HCT116 (cell line): ENCODE results near the gene TWNK. TPM values are rescaled to one million over a fixed set of nuclear protein-coding genes. Genes with fewer than 3 reads are reported as not detected.

Experiments used
- ATAC-seq: fragments of 200-7000 bp; cut with Tn5 transposase; 2 replicates; pipeline ENCODE4 v1.9.1; 2020; ENCODE audit warnings: mild to moderate bottlenecking, moderate library complexity
- BruUV-seq: library from RNA; stranded (reverse); fragments of 400-500 nt; replicated peaks from 2 replicates; lab custom pipeline; 2021; lab: Mats Ljungman, UMichigan
- CTCF ChIA-PET: fragments of 300-600 bp; sonication (Branson Sonifier 250); formaldehyde crosslinking; loops from one replicate; lab custom pipeline; 2021; ENCODE audit warnings: antibody characterized with exemption; lab: Charles Lee
- POLR2A ChIA-PET: fragments of 300-600, 350-600 bp; sonication (Branson Sonifier 250); formaldehyde crosslinking; loops from one replicate; lab custom pipeline; 2021; ENCODE audit warnings: antibody characterized with exemption; lab: Charles Lee
- RAD21 ChIA-PET, 2 experiments: fragments of 300-600 bp; sonication (Branson Sonifier 250); formaldehyde crosslinking; loops; one replicate each; lab custom pipeline; 2023; ENCODE audit warnings: low total read pairs in 2 of 2; ENCODE audit not compliant: uncharacterized antibody in 2 of 2, unreplicated experiment in 2 of 2, low non-redundant PET in 1 of 2; lab: Charles Lee
- DNase-seq: peaks from one replicate; pipeline ENCODE4 v3.0.0-alpha.2; 2010; ENCODE audit warnings: low read depth, low spot score
- H2AFZ ChIP-seq: fragments of 200-600 bp; shearing (Covaris generic), sonication (generic); 2 replicates; pipeline ENCODE4 v1.6.1; 2017; ENCODE audit warnings: low read depth, mixed run types, mixed read lengths, antibody characterized with exemption, low read length; ENCODE audit not compliant: poor library complexity, severe bottlenecking
- H3K27ac ChIP-seq: 2 replicates; pipeline ENCODE4 v1.5.1; 2012; ENCODE audit warnings: low read depth, low read length
- H3K27me3 ChIP-seq: fragments of 200-600 bp; sonication (generic); 2 replicates; pipeline ENCODE4 v1.6.1; 2016; ENCODE audit warnings: mixed run types, low read length, mixed read lengths; ENCODE audit not compliant: insufficient read depth
- H3K36me3 ChIP-seq, 2 experiments: fragments of 200-500 bp in 1 of 2; fragments of 200-600 bp in 1 of 2; sonication (Bioruptor generic) in 1 of 2; sonication (generic) in 1 of 2; 2 replicates each; pipeline versions ENCODE4 v1.5.1 to v1.6.1; 2014 to 2016; ENCODE audit warnings: low read length in 2 of 2, inconsistent platforms in 1 of 2, mixed read lengths in 1 of 2, mixed run types in 1 of 2; ENCODE audit not compliant: insufficient read depth in 2 of 2, control insufficient read depth in 1 of 2
- H3K4me1 ChIP-seq, 2 experiments: fragments of 200-600 bp in 1 of 2; sonication (generic) in 1 of 2; 2 replicates each; pipeline versions ENCODE4 v1.5.1 to v1.6.1; 2012 to 2017; ENCODE audit warnings: low read length in 2 of 2, inconsistent platforms in 1 of 2, mild to moderate bottlenecking in 1 of 2, mixed read lengths in 1 of 2, mixed run types in 1 of 2, moderate library complexity in 1 of 2; ENCODE audit not compliant: insufficient read depth in 2 of 2, control insufficient read depth in 1 of 2
- H3K4me2 ChIP-seq: fragments of 200-600 bp; sonication (generic); 2 replicates; pipeline ENCODE4 v1.6.1; 2017; ENCODE audit warnings: mixed run types, low read length, mixed read lengths
- H3K4me3 ChIP-seq, 2 experiments: fragments of 200-600 bp in 1 of 2; sonication (generic) in 1 of 2; replicated peaks in 1 of 2; 2 replicates each; pipeline ENCODE4 v1.5.1; 2011 to 2016; ENCODE audit warnings: low read length in 2 of 2, control low read depth in 1 of 2, low read depth in 1 of 2, mild to moderate bottlenecking in 1 of 2, mixed read lengths in 1 of 2, mixed run types in 1 of 2
- H3K79me2 ChIP-seq: fragments of 200-600 bp; sonication (generic); 2 replicates; pipeline ENCODE4 v1.6.1; 2017; ENCODE audit warnings: mild to moderate bottlenecking, mixed run types, low read length, moderate library complexity, mixed read lengths; ENCODE audit not compliant: insufficient read depth
- H3K9ac ChIP-seq: fragments of 200-600 bp; sonication (generic); 2 replicates; pipeline ENCODE4 v1.6.1; 2016; ENCODE audit warnings: low read length, mixed read lengths
- H3K9me2 ChIP-seq: fragments of 200-600 bp; sonication (generic), shearing (Covaris generic); 2 replicates; pipeline ENCODE4 v1.6.1; 2017; ENCODE audit warnings: mixed run types, mild to moderate bottlenecking, moderate library complexity; ENCODE audit not compliant: insufficient read depth
- H3K9me3 ChIP-seq, 2 experiments: fragments of 200-500 bp in 1 of 2; fragments of 200-600 bp in 1 of 2; sonication (Bioruptor generic) in 1 of 2; sonication (generic) in 1 of 2; 2 replicates each; pipeline ENCODE4 v1.6.1; 2014 to 2017; ENCODE audit warnings: low read length in 2 of 2, mixed read lengths in 2 of 2, inconsistent platforms in 1 of 2, low read depth in 1 of 2, mild to moderate bottlenecking in 1 of 2, mixed run types in 1 of 2, moderate library complexity in 1 of 2; ENCODE audit not compliant: control insufficient read depth in 1 of 2, insufficient read depth in 1 of 2
- H4K20me1 ChIP-seq: fragments of 200-600 bp; sonication (generic), shearing (Covaris generic); 2 replicates; pipeline ENCODE4 v1.6.1; 2017; ENCODE audit warnings: mixed run types, mild to moderate bottlenecking, moderate library complexity; ENCODE audit not compliant: insufficient read depth
- CBX3 ChIP-seq: IDR thresholded peaks from 2 replicates; pipeline ENCODE4 v1.6.1; 2012; ENCODE audit warnings: low read depth
- CEBPB ChIP-seq: IDR thresholded peaks from 2 replicates; pipeline ENCODE4 v1.6.1; 2012; ENCODE audit warnings: low read depth
- POLR2A ChIP-seq: IDR thresholded peaks from 2 replicates; pipeline ENCODE4 v1.7.0; 2011; ENCODE audit warnings: borderline replicate concordance; ENCODE audit not compliant: insufficient read depth, insufficient read length; ENCODE audit errors: extremely low read depth
- POLR2AphosphoS5 ChIP-seq: IDR thresholded peaks from 2 replicates; pipeline ENCODE4 v1.6.1; 2011; ENCODE audit warnings: mild to moderate bottlenecking, low read depth, low read length, moderate library complexity
- SIN3A ChIP-seq: IDR thresholded peaks from 2 replicates; pipeline ENCODE4 v1.6.1; 2012; ENCODE audit warnings: low read depth
- ZFX ChIP-seq: fragments of 450-650 bp; IDR thresholded peaks from 2 replicates; pipeline ENCODE4 v1.6.1; 2017
- intact Hi-C: fragments of 100-400 bp; cut with micrococcal nuclease; formaldehyde crosslinking; loops from 2 replicates; pipeline ENCODE4 v1.10.0; 2022
- total RNA-seq: library from RNA; stranded (reverse); gene quantifications from one replicate; pipeline ENCODE4 v1.2.1, GENCODE V29; 2021; ENCODE audit not compliant: unreplicated experiment
- TF ChIP-seq, protein P1 (sequence below): IDR thresholded peaks from 2 replicates; pipeline ENCODE4 v1.6.1; 2012; ENCODE audit warnings: low read depth

The TWNK gene
- total RNA-seq, 1 experiment from 2014 or later = 42.1 TPM

DNA sequence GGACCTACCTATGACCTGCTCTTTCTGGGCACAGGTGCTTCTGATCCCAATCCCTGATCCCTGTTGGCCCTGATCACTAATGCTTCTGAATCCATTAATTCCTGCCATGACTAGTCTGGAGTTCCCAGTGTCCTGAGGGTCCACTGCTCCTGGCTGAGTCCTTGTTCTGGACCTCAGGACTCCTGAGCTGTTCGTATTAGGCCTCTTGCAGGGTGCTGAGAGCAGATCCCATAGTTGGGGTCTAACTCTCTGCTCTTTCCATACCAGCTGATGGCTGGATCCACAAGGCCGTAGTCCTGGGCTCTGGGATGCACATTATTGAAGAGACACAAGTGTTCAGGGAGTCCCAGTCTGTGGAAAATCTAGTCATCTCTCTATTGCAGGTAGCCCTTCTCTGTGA lies 7.0 kb upstream of the TWNK start:
- intact Hi-C loops = no loop called here
- Histone ChIP-seq H3K9me2 (no peaks in the 10 kb centered on the region), H3K27me3 (no peaks in the 10 kb centered on the region), H2AFZ (no peak overlapping the region), H3K4me1 (peaks cover 3 to 8% of the 10 kb centered on the region in 2 experiments; a peak in 3 of 4 replicates), H3K9ac (no peak overlapping the region), H3K79me2 (no peaks in the 10 kb centered on the region), H4K20me1 (no peaks in the 10 kb centered on the region), H3K4me3 (no peak overlapping the region), H3K27ac (no peak overlapping the region), H3K4me2 (no peak overlapping the region), H3K36me3 (peaks cover 4 to 14% of the 10 kb centered on the region in 2 experiments; a peak in 3 of 4 replicates), H3K9me3 (no peaks in the 10 kb centered on the region)
- DNase-seq (no peak), ATAC-seq (no peak)
- ChIA-PET POLR2A (no interaction called here), CTCF (no interaction called here), RAD21 (no interaction called here)
- TF ChIP-seq POLR2AphosphoS5 = no peak
- TF ChIP-seq CEBPB = no peak
- TF ChIP-seq CBX3 = no peak
- no TSS peak for BruUV-seq

GRCh38 chr10:100980711-100981110 lies 6.6 kb upstream of the TWNK start:
- ATAC-seq (no peak), DNase-seq (no peak)
- Histone ChIP-seq H3K36me3 (peaks cover 4 to 14% of the 10 kb centered on the region in 2 experiments; a peak in 3 of 4 replicates), H3K9me3 (no peaks in the 10 kb centered on the region), H3K4me3 (no peak overlapping the region), H4K20me1 (no peaks in the 10 kb centered on the region), H3K9me2 (no peaks in the 10 kb centered on the region), H3K27me3 (no peaks in the 10 kb centered on the region)
- intact Hi-C loops = no loop called here
- POLR2A ChIA-PET = no interaction called here
- TF ChIP-seq, protein P1, sequence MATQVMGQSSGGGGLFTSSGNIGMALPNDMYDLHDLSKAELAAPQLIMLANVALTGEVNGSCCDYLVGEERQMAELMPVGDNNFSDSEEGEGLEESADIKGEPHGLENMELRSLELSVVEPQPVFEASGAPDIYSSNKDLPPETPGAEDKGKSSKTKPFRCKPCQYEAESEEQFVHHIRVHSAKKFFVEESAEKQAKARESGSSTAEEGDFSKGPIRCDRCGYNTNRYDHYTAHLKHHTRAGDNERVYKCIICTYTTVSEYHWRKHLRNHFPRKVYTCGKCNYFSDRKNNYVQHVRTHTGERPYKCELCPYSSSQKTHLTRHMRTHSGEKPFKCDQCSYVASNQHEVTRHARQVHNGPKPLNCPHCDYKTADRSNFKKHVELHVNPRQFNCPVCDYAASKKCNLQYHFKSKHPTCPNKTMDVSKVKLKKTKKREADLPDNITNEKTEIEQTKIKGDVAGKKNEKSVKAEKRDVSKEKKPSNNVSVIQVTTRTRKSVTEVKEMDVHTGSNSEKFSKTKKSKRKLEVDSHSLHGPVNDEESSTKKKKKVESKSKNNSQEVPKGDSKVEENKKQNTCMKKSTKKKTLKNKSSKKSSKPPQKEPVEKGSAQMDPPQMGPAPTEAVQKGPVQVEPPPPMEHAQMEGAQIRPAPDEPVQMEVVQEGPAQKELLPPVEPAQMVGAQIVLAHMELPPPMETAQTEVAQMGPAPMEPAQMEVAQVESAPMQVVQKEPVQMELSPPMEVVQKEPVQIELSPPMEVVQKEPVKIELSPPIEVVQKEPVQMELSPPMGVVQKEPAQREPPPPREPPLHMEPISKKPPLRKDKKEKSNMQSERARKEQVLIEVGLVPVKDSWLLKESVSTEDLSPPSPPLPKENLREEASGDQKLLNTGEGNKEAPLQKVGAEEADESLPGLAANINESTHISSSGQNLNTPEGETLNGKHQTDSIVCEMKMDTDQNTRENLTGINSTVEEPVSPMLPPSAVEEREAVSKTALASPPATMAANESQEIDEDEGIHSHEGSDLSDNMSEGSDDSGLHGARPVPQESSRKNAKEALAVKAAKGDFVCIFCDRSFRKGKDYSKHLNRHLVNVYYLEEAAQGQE = no peak
- TF ChIP-seq POLR2A (no peak), ZFX (no peak), SIN3A (no peak)
- TF ChIP-seq, all 23 proteins: peak for 0
- Histone ChIP-seq H3K79me2 (peaks cover 4% of the 10 kb centered on the region; the same call in 1 of the 2 replicates), H2AFZ (no peak overlapping the region), H3K4me1 (peaks cover 3 to 9% of the 10 kb centered on the region in 2 experiments; a peak in 3 of 4 replicates), H3K4me2 (no peak overlapping the region), H3K9ac (no peak overlapping the region), H3K27ac (no peak overlapping the region)
- ChIA-PET CTCF (interaction anchor here (1.2 kb wide), 1 partner anchor 19 kb away, joined by 3 read pairs; the partner anchor contains the start of gene LZTS2), RAD21 (no interaction called here)
- BruUV-seq = no TSS peak
